NCI-H2081 (cell line): ENCODE data around the gene PARP6.

Source experiments
- DNase-seq, 2 experiments: peaks; one replicate each; lab custom pipeline; 2025; lab: John Stamatoyannopoulos, UW

The PARP6 gene, protein sequence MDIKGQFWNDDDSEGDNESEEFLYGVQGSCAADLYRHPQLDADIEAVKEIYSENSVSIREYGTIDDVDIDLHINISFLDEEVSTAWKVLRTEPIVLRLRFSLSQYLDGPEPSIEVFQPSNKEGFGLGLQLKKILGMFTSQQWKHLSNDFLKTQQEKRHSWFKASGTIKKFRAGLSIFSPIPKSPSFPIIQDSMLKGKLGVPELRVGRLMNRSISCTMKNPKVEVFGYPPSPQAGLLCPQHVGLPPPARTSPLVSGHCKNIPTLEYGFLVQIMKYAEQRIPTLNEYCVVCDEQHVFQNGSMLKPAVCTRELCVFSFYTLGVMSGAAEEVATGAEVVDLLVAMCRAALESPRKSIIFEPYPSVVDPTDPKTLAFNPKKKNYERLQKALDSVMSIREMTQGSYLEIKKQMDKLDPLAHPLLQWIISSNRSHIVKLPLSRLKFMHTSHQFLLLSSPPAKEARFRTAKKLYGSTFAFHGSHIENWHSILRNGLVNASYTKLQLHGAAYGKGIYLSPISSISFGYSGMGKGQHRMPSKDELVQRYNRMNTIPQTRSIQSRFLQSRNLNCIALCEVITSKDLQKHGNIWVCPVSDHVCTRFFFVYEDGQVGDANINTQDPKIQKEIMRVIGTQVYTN

DNA sequence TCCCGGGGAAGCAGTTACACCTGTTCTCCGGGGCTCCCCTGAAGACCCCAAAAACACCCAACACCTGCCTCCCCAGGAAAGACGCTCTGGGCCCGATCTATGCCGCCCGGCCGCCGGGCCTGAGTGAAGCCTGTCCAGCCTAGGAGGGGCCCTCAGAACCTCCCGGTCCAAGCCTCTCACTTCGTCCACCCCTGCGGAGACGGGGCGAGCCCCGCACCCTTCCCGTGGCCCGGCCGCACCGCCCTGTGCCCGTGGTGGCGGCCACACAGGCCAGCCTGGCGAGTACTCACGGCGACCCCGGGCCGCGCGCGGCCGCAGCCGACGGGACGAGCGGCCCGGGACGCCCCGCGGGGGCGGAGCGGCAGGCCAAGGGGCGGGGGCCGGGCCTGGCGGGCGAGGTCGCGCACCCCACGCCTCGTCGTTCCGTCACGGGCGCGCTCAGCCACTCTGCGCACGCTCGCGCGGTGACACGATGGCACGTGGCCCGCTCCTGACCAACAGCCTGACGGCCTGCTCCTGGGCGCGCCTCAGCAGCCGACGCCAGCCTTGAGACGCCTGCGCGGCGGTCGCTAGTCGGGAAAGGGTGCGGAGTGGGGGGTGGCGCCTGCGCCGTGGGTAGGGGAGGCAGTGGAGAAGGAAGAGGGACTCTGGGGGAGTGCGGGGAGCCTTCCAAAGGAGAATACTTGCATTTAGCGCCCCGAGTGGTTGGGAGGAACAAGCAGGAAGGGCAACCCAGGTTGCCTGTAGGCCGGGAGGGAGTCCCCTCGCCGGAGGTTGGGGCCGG is at the start of gene PARP6:
TSS of gene PARP6 (minus strand) at position 342 of the 784 bp plus-strand sequence. CDS start 5,077 bp downstream, outside the sequence.
- peak; percentile 97 to 98 for DNase-seq

DNA sequence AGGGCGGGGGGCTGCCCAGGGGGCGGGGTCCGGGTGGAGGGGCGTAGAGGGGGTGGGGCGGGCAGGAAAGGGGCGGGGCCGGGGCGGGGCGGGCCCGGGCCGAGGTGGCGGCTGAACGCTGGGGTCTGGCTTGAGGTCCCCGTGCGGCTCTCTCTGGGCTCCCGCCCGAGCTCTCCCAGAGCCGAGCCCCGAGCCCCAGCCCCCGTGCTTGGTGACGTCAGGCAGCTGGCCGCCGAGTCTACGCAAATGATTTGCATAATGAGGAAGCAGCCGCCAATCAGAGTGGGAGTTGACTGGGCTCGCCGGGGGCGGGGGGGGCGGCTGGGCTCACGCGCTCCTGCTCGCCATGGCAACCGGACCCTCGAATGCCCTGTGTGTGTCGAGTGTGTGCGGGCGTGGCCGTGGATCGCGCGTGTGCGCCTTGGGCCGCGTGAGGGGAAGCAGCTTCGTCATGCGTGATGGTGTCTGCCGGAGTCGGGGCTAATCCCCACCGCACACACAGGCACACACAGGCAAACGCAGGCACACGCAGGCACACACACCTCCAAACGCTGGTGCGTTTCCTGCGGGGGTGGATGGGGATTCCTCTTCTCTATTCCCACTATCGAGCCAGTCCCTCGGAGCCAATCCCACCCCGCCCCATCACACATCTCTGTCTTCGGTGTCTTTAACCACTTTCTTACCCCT is 47.8 kb upstream of the PARP6 start, which contains the start of gene CELF6:
TSS of gene CELF6 (minus strand) at position 173 of the 687 bp plus-strand sequence. CDS start 283 bp downstream, outside the sequence.
- DNase-seq: peak; percentile 86 to 90

DNA sequence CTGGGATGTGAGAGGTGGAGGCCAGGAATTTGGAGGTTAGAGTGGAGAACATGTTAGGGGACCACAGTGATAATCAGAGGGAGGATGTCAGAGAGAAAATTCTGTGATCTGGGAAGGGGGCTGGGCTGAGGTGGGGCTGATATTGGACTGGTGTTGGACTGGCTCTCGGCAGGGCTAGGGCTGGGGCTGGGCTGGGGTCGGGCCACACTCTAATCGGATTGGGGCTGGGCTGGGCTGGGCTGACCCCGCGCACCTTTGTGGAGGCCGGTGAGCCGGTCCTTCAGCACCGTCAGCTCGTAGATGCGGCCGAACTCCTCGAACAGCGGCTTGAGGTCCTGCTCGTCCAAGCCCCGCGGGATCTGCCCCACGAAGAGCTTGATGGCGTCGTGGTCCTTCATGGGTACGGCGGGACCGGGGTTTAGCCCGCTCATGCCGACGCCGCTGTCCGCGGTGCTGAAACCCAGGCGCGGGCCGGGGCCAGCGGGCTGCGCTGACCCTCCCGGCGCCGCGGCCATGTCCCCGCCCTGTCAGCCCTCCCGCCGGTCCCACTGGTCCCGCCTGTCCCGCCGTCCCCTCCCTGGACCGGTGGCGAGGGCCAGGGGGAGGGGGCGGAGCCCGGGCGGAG is 47.1 kb upstream of the PARP6 start:
- DNase-seq: no peak

DNA sequence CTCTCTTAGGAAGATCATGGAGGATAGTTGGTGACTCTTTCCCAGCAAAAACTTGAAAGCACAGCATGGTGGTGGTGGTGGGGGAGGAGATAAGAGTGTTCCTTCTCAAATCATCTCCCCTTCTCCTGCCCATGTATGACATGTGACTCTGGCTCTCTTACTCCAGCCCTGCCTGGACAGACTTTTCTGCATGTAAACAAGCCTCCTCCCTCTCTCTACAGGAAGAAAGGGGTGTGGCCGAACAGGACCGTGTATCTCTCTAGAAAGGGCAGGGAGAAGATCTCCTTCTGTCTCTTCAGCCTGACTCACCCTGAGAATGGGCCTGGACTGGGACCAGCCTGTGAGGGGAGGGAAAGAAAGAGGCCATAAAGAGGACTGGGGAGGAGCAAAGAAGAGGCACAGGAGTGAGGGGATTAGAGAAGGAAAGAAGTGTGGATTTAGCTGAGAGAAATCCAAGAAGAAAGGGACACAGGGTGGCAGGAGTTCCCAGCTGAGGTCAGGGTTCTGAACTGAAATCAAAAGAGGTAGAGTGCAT is 46.1 kb upstream of the PARP6 start:
- no peak for DNase-seq

DNA sequence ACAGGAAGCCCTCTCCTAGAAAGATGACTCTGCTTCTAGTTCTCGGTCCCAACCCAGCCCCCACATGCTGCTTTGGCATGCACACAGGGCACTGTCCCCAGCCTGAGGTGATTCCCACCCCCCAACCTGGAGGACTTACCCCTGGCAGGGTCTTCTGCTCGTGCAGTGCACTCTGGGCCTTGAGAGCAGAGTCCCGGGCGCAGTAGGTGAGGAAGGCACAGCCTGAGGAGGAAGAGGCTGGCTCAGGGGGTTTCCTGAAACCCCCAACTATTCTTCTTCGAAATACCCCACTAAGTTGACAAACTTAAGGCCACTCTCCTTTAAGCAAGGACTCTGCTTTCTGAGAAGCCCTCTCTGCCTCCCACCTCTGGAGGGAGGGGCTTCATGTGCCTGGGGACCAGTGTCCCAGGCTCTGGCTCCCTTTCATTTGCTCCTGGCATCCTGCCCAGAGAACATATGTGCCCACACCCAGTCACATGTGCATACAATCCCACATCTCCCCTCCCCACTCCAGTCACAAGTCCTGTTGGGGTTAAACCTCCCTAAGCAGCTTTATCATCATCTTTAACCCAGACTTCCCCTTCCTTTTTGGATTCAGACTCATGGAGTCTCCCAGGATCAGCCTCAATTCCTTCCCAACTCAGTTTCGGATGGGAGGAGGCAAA is 43.5 kb upstream of the PARP6 start:
- peak; percentile 47 to 54 for DNase-seq

DNA sequence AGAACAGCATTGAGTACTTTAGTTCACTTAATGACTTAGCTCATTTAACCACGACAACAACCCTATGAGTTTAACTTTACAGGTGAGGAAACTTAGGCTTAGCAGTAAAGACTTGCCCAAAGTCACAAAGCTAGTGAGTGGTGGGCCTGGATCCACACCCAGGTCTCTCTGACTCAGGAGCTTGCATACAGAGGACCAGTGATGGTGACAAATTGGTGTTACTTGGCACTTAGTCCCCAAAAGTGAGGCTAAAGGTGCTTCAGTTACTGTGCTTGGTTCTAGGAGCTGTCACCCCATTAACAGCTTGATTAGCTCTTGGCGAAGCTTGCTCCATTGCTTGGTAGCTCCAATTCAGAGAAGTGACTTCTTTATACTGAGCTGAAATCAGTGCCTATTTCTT is 41.5 kb upstream of the PARP6 start:
- no peak for DNase-seq

DNA sequence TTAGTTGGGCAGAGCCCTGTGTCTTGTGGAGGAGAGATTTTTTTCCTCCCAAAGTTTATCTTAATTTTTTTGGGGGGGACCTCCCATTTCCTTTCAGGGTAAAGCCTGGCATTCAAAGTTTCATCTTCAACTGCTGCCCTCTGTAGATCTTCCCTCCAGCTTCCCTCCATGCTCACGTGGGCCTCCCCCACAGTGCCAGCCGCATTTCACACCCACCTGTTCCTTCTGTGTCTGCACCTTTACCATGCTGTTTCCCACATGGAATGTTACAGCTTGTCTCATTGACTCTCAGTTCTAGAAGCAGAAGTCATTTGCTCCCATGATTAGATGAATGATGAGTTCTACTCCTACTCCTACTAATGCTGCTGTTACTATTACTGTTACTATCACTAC is 41.1 kb upstream of the PARP6 start:
- DNase-seq: no peak

DNA sequence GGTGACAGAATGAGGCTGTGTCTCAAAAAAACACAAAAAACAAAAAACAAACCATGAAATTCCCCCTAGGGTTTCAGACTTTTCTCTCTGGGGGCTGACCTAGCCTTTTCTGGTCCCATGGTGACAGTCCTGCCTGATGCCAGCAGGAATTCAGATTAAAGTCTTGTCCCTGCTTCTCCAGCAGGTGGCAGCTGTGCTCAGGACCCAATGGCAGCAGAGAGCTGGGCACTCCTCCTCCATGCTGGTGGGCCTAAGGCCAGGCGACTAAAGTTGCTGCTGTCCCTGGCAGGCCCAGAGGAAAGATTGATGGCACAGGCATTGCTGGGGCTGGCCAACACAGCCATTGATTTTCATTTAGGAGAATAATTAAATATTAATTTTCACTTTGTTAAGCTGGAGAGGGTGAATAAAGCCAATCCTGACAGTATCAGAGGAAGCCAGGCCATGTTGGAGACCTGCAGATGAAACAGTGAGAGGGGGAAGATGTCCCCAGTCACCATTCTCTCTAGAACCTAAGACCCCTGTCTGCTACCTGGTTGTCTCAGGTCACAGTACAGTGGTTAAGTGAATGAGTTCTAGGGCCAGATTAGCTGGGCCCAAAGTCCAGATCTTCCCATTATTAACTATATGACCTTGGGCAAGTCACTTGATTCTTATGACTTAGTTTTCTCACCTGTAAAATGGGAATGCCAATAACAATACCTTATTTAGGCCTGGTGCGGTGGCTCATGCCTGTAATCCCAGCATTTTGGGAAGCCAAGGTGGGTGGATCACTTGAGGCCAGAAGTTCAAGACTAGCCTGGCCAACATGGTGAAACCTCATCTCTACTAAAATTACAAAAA is 40.5 kb upstream of the PARP6 start:
- DNase-seq: peak; percentile 51 to 58

DNA sequence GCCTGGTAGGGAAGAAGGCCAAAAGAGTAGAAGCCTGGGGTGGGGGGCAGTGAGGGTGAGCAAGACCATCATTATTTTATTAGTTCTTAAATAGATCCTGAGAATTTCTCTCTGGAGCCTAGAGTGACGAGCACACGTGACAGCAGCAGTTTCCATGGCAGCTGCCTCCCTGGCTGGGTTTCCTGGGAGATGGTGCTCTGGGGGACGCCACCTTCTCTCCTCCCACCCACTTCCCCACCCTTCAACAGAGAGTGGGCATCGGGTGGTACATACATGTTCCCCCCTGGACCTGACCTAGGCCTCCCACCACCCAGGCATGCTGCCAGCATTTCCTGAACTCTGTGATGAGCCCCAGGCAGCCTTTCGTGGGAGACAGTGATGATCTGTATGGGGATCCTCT is 34.7 kb upstream of the PARP6 start:
- no peak for DNase-seq

DNA sequence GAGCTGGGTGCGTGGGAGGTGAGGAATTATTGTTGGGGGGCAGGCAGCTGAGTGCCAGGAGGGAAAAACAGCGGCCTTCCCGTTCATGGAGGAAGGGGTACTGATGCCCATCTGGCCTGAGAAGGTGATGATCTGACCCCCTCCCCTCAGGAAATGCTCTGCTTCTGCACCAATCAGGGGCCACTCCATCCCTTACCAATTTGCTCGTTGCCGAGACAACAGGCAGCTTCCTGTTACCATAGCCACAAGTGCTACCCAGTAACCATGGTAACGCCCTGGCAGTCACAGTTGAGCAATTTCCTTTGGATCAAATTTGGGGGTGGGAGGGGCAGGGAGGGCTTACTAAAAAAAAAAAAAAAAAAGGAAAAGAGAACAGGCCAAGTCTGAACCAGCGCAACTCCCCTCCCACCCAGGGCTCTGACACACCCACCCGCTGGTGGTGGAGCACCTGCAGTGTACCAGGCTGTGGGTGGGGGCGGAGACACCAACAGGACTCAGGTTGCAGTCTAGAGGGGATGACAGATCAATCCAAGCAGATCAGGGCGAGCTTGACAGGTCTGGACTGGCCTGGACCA is 33.9 kb upstream of the PARP6 start:
- DNase-seq: peak in 1 of 2 experiments; percentile 30

DNA sequence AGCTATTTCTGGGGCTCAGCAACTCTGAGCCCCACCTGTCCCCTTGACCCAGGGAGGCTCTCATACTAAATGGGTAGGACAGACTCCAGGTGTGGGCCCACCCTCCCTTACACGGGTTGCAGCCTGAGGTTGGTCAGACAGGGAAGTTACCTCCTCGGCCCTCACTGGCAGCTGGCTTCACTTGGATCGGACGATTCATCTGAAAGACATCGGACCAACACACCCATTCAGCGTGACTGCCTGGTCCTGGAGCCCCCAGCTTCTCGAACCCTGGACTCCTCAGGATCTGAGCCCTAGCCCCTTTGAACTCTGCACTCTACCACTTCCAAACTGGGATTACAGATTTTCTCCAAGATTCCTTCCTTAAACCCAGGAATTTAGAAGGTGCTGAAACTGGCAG is 32.2 kb upstream of the PARP6 start:
- DNase-seq: no peak

DNA sequence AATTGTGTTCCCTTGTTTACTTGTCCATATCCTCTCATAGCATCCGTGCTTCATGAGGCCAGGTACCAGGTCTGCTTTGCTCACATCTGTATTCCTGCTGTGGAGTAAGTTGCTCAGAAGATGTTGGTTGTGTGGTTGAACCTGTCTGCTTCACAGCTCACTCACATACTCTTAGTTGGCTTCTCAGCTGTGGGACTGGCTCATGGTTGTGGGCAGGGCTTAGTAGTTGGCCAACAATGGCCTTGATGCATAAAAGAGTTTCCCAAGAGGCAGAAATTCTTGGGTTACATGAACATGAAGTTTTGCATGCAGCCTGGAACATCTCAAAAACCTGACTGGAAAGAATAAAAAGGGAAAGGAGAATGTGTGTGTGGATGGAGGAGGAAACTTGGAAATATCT is 30.6 kb upstream of the PARP6 start:
- no peak for DNase-seq

DNA sequence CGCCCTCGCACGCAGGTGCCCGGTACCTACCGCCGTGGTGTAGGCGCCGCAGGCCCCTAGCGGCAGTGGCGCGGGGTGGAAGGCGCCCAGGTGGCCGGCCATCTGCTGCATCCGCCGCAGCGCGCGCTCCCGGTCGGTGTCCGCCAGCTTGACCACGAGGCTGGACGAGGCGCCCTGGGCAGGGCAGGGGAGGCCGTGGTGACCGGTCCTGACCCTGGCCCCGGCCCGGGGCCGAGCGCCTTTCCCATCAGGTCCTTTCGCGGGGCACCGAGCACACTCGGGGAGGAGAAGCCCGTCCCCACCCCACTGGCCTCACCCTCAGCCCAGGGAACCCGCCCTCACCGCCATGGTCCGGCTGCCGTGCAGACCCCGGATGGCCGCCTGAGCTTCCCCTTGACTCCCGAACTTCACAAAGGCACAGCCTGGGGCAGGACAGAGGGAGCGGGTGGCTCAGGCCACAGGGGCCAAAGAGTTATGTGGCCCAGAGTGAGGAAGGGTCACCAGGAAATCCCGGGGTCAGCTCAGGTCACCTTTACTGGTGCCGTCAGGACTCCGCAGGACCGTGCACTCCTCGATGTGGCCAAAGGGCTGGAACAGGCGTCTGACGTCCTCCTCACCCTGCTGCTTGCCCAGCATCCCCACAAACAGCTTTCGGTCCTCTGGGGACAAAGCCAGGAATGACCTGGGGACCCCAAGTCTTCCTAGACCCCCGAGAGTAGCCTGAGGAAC is 17.4 kb upstream of the PARP6 start:
- no peak for DNase-seq

DNA sequence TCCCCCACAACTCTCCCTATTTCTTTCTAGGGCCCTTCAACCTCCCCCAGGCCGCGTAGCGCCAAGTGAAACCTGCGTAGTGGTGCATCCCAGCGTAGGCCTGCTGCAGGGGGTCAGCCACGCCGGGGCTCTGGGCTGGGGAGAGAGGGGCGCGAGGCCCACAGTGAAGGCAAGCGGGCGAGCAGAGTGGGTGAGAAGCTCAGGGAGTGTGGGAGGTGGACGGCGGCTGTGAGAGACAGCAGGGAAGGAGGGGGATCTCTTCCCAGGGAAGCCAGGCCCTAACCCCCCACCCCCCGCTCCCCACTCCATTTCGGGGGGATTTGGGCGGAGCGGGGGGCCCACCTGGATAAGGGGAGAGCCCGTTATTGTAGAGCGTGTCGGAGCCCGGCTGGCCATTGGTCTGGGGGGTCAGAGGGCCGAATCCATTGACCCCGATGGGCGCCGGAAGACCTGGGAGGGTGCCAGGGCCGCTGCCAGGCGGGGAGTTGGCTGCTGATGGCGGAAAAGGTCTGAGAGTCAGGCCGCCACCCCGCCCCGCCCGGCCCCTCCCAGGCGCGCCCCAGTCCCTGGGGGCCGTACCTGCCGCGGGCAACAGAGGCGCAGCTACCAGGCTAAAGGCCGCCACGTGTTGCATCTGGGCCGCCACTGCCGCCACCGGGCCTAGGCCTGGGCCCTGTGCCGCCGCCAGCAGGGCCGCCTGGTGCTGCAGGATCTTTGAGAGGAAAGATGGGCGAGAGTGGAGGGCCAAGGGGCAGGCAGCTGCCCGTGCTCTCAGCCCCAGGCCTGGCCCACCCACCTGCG is 16.6 kb upstream of the PARP6 start:
- no peak for DNase-seq

DNA sequence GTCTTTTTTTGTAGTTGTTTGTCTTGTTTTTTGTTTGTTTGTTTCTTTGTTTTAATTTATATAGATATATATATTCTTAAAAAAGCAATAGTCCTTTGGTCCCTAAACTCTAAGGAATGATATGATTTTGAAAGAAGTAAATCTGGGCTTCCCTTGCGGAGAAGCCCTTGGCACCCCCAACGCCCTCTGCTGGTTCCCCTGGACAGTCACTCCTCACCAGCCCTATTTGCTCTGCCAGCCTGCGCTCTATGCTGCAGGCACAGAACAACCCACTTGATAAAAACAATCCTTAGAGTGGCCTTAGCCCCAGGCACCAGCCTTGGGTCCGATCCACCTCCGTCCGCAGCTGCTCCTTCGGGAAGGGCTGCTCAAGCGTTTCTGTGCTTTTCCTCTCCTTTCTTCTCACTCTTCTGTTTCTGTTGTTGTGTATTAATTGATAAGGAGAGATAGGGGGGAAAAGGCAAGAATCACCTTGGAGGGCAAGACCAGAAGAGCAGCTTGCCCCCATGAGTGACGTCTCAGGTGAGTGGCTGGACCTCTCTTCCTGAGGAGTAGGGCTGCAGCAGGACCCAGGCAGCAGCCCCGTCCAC is 13.7 kb upstream of the PARP6 start:
- DNase-seq: no peak

DNA sequence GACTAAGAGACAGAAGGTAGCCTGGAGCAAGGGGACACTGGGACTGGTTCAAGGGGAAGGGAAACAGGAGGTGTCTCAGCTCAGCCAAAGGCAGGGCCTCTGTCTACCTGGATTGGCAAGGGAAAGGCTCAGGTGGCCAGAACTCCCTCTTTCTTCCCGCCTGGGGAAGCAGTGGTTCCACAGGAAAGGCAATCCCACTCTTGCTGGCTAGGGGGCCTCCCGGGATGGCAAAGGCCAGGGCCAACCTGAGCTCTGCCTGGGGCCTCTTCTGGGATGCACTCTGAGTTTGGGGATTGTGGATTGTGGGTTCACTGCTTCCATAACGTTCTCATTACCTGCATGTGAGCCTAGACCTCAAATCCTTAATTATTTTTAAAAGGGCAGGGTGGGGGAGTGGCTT is 13.0 kb upstream of the PARP6 start:
- no peak for DNase-seq

DNA sequence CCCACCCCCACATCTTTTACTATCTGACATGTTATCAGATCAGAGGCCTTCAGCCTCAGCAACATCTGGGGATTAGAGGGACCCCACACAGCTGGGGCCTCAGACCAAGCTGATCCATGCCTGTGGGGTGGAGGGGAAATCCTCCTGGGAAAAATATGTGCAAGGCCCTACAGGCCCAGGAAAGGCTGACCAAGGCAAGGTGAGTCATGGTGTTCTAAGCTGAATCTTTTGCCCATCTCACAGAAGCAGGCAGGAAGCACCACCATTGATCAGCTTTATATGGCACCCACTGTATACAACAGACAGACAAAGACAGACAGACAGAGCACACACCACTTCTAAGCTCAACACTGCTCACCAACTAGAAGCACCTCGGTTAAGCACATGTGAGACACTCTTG is 12.4 kb upstream of the PARP6 start:
- no peak for DNase-seq

DNA sequence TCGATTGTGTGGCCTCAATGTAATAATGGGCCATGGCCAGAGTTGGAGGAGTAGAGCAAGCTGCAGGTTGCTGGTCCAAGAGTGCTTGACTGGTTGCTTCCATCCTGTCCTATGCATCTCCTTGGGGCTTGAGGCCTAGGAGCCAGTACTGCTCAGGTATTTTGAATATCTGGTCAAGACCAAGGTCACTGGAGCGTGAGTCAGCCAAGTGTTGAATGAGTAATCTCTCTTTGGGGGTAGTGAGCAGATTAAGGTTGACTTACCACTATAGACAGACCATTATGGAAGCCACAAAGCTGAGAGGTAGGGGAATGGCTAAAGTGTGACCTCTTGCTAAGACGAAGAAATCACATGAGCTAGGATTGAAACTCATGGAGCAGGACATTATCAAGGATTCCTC is 9.4 kb upstream of the PARP6 start:
- no peak for DNase-seq
